GM10266 (cell line): Measurements from ENCODE around the gene KLK10.
"Not testable (repeated sequence)": the region's sequence is repeated elsewhere in the genome, so short reads cannot be mapped to it uniquely, and the experiment has no call there.

Source experiments
- DNase-seq: peaks from one replicate; pipeline ENCODE4 v3.0.0; 2012; ENCODE audit errors: extremely low spot score
- CTCF ChIP-seq: IDR thresholded peaks from 2 replicates; pipeline ENCODE4 v1.5.1; 2012; ENCODE audit warnings: mild to moderate bottlenecking, low read depth; ENCODE audit not compliant: control insufficient read depth, insufficient read depth; ENCODE audit errors: missing control alignments

The KLK10 gene

GRCh38 chr19:51001515-51001914 is 18.0 kb downstream of the KLK10 start, which contains the start of gene KLK8:
KLK8 (minus strand) TSS chr19:51001604; CDS start chr19:51001167, 437 bp downstream.
- TF ChIP-seq CTCF = no peak
- DNase-seq = no peak

GRCh38 chr19:51000981-51001380 is 18.5 kb downstream of the KLK10 start:
- TF ChIP-seq CTCF = no peak
- no peak for DNase-seq

GRCh38 chr19:51000426-51000825 is 19.1 kb downstream of the KLK10 start:
- TF ChIP-seq CTCF = no peak
- no peak for DNase-seq

GRCh38 chr19:50998686-50999085 is 20.8 kb downstream of the KLK10 start:
- TF ChIP-seq CTCF = no peak
- DNase-seq = no peak

GRCh38 chr19:50998061-50998460 is 21.4 kb downstream of the KLK10 start:
- TF ChIP-seq CTCF = no peak
- no peak for DNase-seq

- no peak for TF ChIP-seq CTCF
- no peak for DNase-seq
These were observed 25.4 kb downstream of the KLK10 start for GRCh38 chr19:50994129-50994528.

GRCh38 chr19:50992666-50993035 is 26.9 kb downstream of the KLK10 start:
- no peak for DNase-seq
- no peak for TF ChIP-seq CTCF

GRCh38 chr19:50984416-50984815 is 35.1 kb downstream of the KLK10 start:
- not testable (repeated sequence) for DNase-seq
